Keratinocyte (primary cell): ENCODE measurements around the gene PARD6B. TPM values are rescaled to one million over a fixed set of nuclear protein-coding genes. Genes with fewer than 3 reads are reported as not detected.

Experiments used
- DNase-seq: peaks from one replicate; pipeline ENCODE4 v3.0.0-alpha.2; 2011; ENCODE audit warnings: low read depth, missing footprints, low spot score
- FAIRE-seq: peaks from 2 replicates; lab custom pipeline; 2011; peaks lifted over from hg19 to GRCh38; lab: Jason Lieb, UNC
- H2AFZ ChIP-seq: 2 replicates; pipeline ENCODE4 v1.6.0; 2012; ENCODE audit warnings: low read length, control low read depth, inconsistent platforms; ENCODE audit not compliant: control insufficient read depth
- H3K27ac ChIP-seq: 2 replicates; pipeline ENCODE4 v1.5.1; 2011; ENCODE audit warnings: low read length; ENCODE audit not compliant: control insufficient read depth, insufficient read depth
- H3K27me3 ChIP-seq: 3 replicates; pipeline ENCODE4 v1.6.0; 2011; ENCODE audit warnings: low read length; ENCODE audit not compliant: control insufficient read depth, insufficient read depth; ENCODE audit errors: extremely low read depth
- H3K36me3 ChIP-seq, 2 experiments: 2 replicates in 1 of 2; 3 replicates in 1 of 2; pipeline ENCODE4 v1.5.1; 2011; ENCODE audit warnings: low read length in 2 of 2, mild to moderate bottlenecking in 1 of 2; ENCODE audit not compliant: control insufficient read depth in 2 of 2, insufficient read depth in 2 of 2; ENCODE audit errors: extremely low read depth in 1 of 2
- H3K4me1 ChIP-seq: 3 replicates; pipeline ENCODE4 v1.5.1; 2011; ENCODE audit warnings: low read length; ENCODE audit not compliant: control insufficient read depth, insufficient read depth; ENCODE audit errors: extremely low read depth
- H3K4me2 ChIP-seq: 3 replicates; pipeline ENCODE4 v1.6.0; 2011; ENCODE audit warnings: low read depth, low read length; ENCODE audit not compliant: control insufficient read depth, insufficient read depth; ENCODE audit errors: extremely low read depth
- H3K4me3 ChIP-seq, 3 experiments: fragments of 200-600 bp in 1 of 3; sonication (generic) in 1 of 3; 2 replicates in 2 of 3; 3 replicates in 1 of 3; pipeline ENCODE4 v1.5.1; 2011 to 2016; ENCODE audit warnings: low read length in 3 of 3, mild to moderate bottlenecking in 3 of 3, control low read depth in 2 of 3, inconsistent platforms in 1 of 3, low read depth in 1 of 3, mixed read lengths in 1 of 3, mixed run types in 1 of 3, moderate library complexity in 1 of 3; ENCODE audit not compliant: control insufficient read depth in 2 of 3, insufficient read depth in 2 of 3; ENCODE audit errors: extremely low read depth in 1 of 3
- H3K79me2 ChIP-seq: 2 replicates; pipeline ENCODE4 v1.6.0; 2012; ENCODE audit warnings: low read length; ENCODE audit not compliant: control insufficient read depth, insufficient read depth
- H3K9ac ChIP-seq: 3 replicates; pipeline ENCODE4 v1.6.0; 2011; ENCODE audit warnings: low read length; ENCODE audit not compliant: control insufficient read depth, insufficient read depth; ENCODE audit errors: extremely low read depth
- H3K9me1 ChIP-seq: 3 replicates; pipeline ENCODE4 v1.6.0; 2011; ENCODE audit warnings: low read length; ENCODE audit not compliant: control insufficient read depth, insufficient read depth; ENCODE audit errors: extremely low read depth
- H3K9me3 ChIP-seq: 2 replicates; pipeline ENCODE4 v1.5.1; 2012; ENCODE audit warnings: low read depth, low read length; ENCODE audit not compliant: control insufficient read depth
- H4K20me1 ChIP-seq: 3 replicates; pipeline ENCODE4 v1.6.0; 2011; ENCODE audit warnings: low read length; ENCODE audit not compliant: control insufficient read depth, insufficient read depth; ENCODE audit errors: extremely low read depth
- EZH2 ChIP-seq: IDR thresholded peaks from one replicate; pipeline ENCODE4 v1.6.1; 2012; ENCODE audit warnings: inconsistent platforms, mild to moderate bottlenecking, low read length, moderate library complexity
- dilution Hi-C: fragments of 300-500 bp; cut with MboI; formaldehyde crosslinking; loops from one replicate; pipeline ENCODE4 v1.7.0; 2020; ENCODE audit warnings: low sequenced_read_pairs; ENCODE audit not compliant: extremely low pct_ligation_motif_present
- polyA plus RNA-seq, 5 experiments: library from polyadenylated mRNA; depleted of rRNA in 3 of 5; stranded (reverse) in 3 of 5; stranded (forward) in 1 of 5; unstranded in 1 of 5; fragments of >200 nt; gene quantifications; 1 replicate in 1 of 5; 2 replicates in 3 of 5; 3 replicates in 1 of 5; pipeline versions ENCODE4 v1.2.1 to v1.2.3, GENCODE V29; 2011 to 2012; ENCODE audit warnings: missing spikeins in 2 of 5, low read depth in 1 of 5, low replicate concordance in 1 of 5
- TF ChIP-seq, protein P1 (sequence below), 3 experiments: IDR thresholded peaks in 1 of 3; conservative IDR thresholded peaks in 1 of 3; optimal IDR thresholded peaks in 1 of 3; 2 replicates in 2 of 3; 3 replicates in 1 of 3; pipeline versions ENCODE3 to v1.5.1; 2011; ENCODE audit warnings: low read length in 3 of 3, mild to moderate bottlenecking in 3 of 3, moderate library complexity in 2 of 3, control low read depth in 1 of 3, inconsistent platforms in 1 of 3; ENCODE audit not compliant: insufficient read depth in 2 of 3; ENCODE audit errors: extremely low read depth in 1 of 3

Gene PARD6B
- polyA plus RNA-seq, 1 donor (not counting 4 experiments of a cell fraction or from before 2014, with no cell fraction given) = 2.0 TPM

DNA sequence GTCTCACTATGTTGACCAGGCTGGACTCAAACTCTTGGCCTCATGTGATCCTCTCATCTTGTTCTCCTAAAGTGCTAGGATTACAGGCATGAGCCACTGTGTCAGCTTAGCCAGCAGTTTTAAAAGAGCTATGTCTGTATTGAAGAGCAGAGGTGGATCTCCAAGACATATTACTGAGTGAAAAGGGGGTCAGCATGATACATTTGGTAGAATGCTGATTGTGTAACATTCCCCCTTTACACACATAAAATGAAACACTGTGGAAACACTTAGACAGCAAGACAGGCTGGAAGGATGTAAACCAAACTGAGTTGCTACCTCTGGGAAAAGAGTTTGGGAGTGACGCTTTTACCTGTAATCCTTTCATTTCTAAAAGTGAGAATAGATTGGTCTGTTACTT, 38.4 kb upstream of the PARD6B start:
- dilution Hi-C loops = no loop called here
- no peaks in the 10 kb centered on the region for H3K36me3 ChIP-seq
- no peak for TF ChIP-seq EZH2
- TF ChIP-seq, protein P1, sequence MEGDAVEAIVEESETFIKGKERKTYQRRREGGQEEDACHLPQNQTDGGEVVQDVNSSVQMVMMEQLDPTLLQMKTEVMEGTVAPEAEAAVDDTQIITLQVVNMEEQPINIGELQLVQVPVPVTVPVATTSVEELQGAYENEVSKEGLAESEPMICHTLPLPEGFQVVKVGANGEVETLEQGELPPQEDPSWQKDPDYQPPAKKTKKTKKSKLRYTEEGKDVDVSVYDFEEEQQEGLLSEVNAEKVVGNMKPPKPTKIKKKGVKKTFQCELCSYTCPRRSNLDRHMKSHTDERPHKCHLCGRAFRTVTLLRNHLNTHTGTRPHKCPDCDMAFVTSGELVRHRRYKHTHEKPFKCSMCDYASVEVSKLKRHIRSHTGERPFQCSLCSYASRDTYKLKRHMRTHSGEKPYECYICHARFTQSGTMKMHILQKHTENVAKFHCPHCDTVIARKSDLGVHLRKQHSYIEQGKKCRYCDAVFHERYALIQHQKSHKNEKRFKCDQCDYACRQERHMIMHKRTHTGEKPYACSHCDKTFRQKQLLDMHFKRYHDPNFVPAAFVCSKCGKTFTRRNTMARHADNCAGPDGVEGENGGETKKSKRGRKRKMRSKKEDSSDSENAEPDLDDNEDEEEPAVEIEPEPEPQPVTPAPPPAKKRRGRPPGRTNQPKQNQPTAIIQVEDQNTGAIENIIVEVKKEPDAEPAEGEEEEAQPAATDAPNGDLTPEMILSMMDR (optimal IDR thresholded peaks at IDR 0.05 in 1 of 3, IDR thresholded peaks at IDR 0.05 in 1 of 3, conservative IDR thresholded peaks at IDR 0.05 in 1 of 3; ENCODE audit: extremely low read depth in 1 of 3, insufficient read depth in 2 of 3, low read length in 3 of 3) = no peak
- H3K4me1 ChIP-seq = peaks cover 17% of the 10 kb centered on the region
- H2AFZ ChIP-seq = no peak overlapping the region
- H3K9ac ChIP-seq = no peak overlapping the region
- H3K9me3 ChIP-seq = no peaks in the 10 kb centered on the region
- no peak overlapping the region for H3K27ac ChIP-seq
- H3K9me1 ChIP-seq = no peaks in the 10 kb centered on the region
- H3K27me3 ChIP-seq = peaks cover 16% of the 10 kb centered on the region
- no peak for FAIRE-seq
- H3K79me2 ChIP-seq = no peaks in the 10 kb centered on the region
- no peak overlapping the region for H3K4me2 ChIP-seq
- H4K20me1 ChIP-seq = no peaks in the 10 kb centered on the region
- H3K4me3 ChIP-seq = no peak overlapping the region
- DNase-seq = no peak

GRCh38 chr20:50694379-50695134, 36.8 kb upstream of the PARD6B start:
- Histone ChIP-seq H2AFZ (no peak overlapping the region), H3K9me1 (no peaks in the 10 kb centered on the region), H3K27me3 (peaks cover 16% of the 10 kb centered on the region), H3K9ac (no peak overlapping the region), H3K36me3 (no peaks in the 10 kb centered on the region), H3K27ac (no peak overlapping the region), H3K4me2 (no peak overlapping the region), H3K4me3 (no peak overlapping the region), H3K4me1 (peaks cover 17% of the 10 kb centered on the region), H3K79me2 (no peaks in the 10 kb centered on the region), H4K20me1 (no peaks in the 10 kb centered on the region), H3K9me3 (no peaks in the 10 kb centered on the region)
- dilution Hi-C loops = no loop called here
- FAIRE-seq = no peak
- no peak for TF ChIP-seq EZH2
- TF ChIP-seq, protein P1 (optimal IDR thresholded peaks at IDR 0.05 in 1 of 3, IDR thresholded peaks at IDR 0.05 in 1 of 3, conservative IDR thresholded peaks at IDR 0.05 in 1 of 3; ENCODE audit: extremely low read depth in 1 of 3, insufficient read depth in 2 of 3, low read length in 3 of 3) = no peak
- DNase-seq = no peak
